H9 (cell line): ENCODE results near the gene ZNF609. TPM values are rescaled to one million over a fixed set of nuclear protein-coding genes. Genes with fewer than 3 reads are reported as not detected.

Source experiments
- DNase-seq: peaks from one replicate; pipeline ENCODE4 v3.0.0-alpha.2; 2017
- H2AFZ ChIP-seq: one replicate; pipeline ENCODE4 v1.6.1; 2013; ENCODE audit warnings: mild to moderate bottlenecking, low read length, control low read depth, moderate library complexity
- H2AK5ac ChIP-seq: 2 replicates; pipeline ENCODE4 v1.6.1; 2013; ENCODE audit warnings: low read length, control low read depth, mixed read lengths; ENCODE audit not compliant: insufficient read length
- H2BK120ac ChIP-seq: one replicate; pipeline ENCODE4 v1.6.1; 2013; ENCODE audit warnings: low read depth, mild to moderate bottlenecking, low read length, control low read depth, inconsistent platforms; ENCODE audit not compliant: poor library complexity, severe bottlenecking
- H2BK12ac ChIP-seq: 2 replicates; pipeline ENCODE4 v1.6.1; 2013; ENCODE audit warnings: low read length, control low read depth, mixed read lengths, low read depth; ENCODE audit not compliant: insufficient read length
- H2BK15ac ChIP-seq: 2 replicates; pipeline ENCODE4 v1.6.1; 2013; ENCODE audit warnings: low read depth, low read length, control low read depth
- H2BK20ac ChIP-seq: one replicate; pipeline ENCODE4 v1.6.1; 2013; ENCODE audit warnings: low read depth, mild to moderate bottlenecking, low read length, control low read depth, inconsistent platforms; ENCODE audit not compliant: poor library complexity, severe bottlenecking
- H2BK5ac ChIP-seq: 2 replicates; pipeline ENCODE4 v1.6.1; 2013; ENCODE audit warnings: low read length, control low read depth, mixed read lengths; ENCODE audit not compliant: insufficient read length
- H3K14ac ChIP-seq: 2 replicates; pipeline ENCODE4 v1.6.1; 2013; ENCODE audit warnings: low read length, control low read depth; ENCODE audit not compliant: insufficient read depth
- H3K18ac ChIP-seq: 2 replicates; pipeline ENCODE4 v1.6.1; 2013; ENCODE audit warnings: low read depth, mild to moderate bottlenecking, mixed read lengths, low read length, control low read depth; ENCODE audit not compliant: insufficient read length
- H3K23ac ChIP-seq: 2 replicates; pipeline ENCODE4 v1.6.1; 2013; ENCODE audit warnings: low read length, control low read depth, mixed read lengths, low read depth; ENCODE audit not compliant: insufficient read length
- H3K23me2 ChIP-seq: 2 replicates; pipeline ENCODE4 v1.6.1; 2013; ENCODE audit warnings: low read depth, mild to moderate bottlenecking, mixed read lengths, low read length, control low read depth; ENCODE audit not compliant: insufficient read length, poor library complexity, severe bottlenecking
- H3K27ac ChIP-seq: 2 replicates; pipeline ENCODE4 v1.5.1; 2013; ENCODE audit warnings: low read length, control low read depth, mixed read lengths, low read depth; ENCODE audit not compliant: insufficient read length
- H3K27me3 ChIP-seq: 2 replicates; pipeline ENCODE4 v1.6.1; 2013; ENCODE audit warnings: low read length, control low read depth, inconsistent platforms; ENCODE audit not compliant: insufficient read depth
- H3K4ac ChIP-seq: 2 replicates; pipeline ENCODE4 v1.6.1; 2013; ENCODE audit warnings: low read depth, mild to moderate bottlenecking, control low read depth, inconsistent platforms, low read length, moderate library complexity
- H3K4me1 ChIP-seq: 2 replicates; pipeline ENCODE4 v1.6.1; 2013; ENCODE audit warnings: low read length, control low read depth, inconsistent platforms; ENCODE audit not compliant: insufficient read depth
- H3K4me2 ChIP-seq: 2 replicates; pipeline ENCODE4 v1.6.1; 2013; ENCODE audit warnings: low read length, control low read depth, mixed read lengths; ENCODE audit not compliant: insufficient read length, insufficient read depth
- H3K56ac ChIP-seq: 2 replicates; pipeline ENCODE4 v1.6.1; 2013; ENCODE audit warnings: low read depth, mild to moderate bottlenecking, mixed read lengths, low read length, control low read depth; ENCODE audit not compliant: insufficient read length
- H3K79me1 ChIP-seq: 2 replicates; pipeline ENCODE4 v1.6.1; 2013; ENCODE audit warnings: low read depth, mild to moderate bottlenecking, moderate library complexity, low read length, control low read depth, inconsistent platforms; ENCODE audit not compliant: insufficient read depth, poor library complexity, severe bottlenecking
- H3K79me2 ChIP-seq: 2 replicates; pipeline ENCODE4 v1.6.1; 2013; ENCODE audit warnings: low read length, control low read depth, inconsistent platforms; ENCODE audit not compliant: insufficient read depth
- H3K9ac ChIP-seq: 2 replicates; pipeline ENCODE4 v1.6.1; 2013; ENCODE audit warnings: low read length, control low read depth, mixed read lengths; ENCODE audit not compliant: insufficient read length; ENCODE audit errors: extremely low read depth
- H3K9me3 ChIP-seq: one replicate; pipeline ENCODE4 v1.6.1; 2013; ENCODE audit warnings: low read depth, low read length, inconsistent platforms; ENCODE audit not compliant: control insufficient read depth
- H3T11ph ChIP-seq: one replicate; pipeline ENCODE4 v1.6.1; 2013; ENCODE audit warnings: mild to moderate bottlenecking, low read length, control low read depth, inconsistent platforms
- H4K20me1 ChIP-seq: one replicate; pipeline ENCODE4 v1.6.1; 2013; ENCODE audit not compliant: control insufficient read depth, insufficient read length, insufficient read depth
- H4K5ac ChIP-seq: 2 replicates; pipeline ENCODE4 v1.6.1; 2013; ENCODE audit warnings: low read depth, mild to moderate bottlenecking, mixed read lengths, low read length, control low read depth; ENCODE audit not compliant: insufficient read length
- H4K8ac ChIP-seq: replicated peaks from 2 replicates; pipeline ENCODE4 v1.6.1; 2013; ENCODE audit warnings: low read length, control low read depth, mixed read lengths, low read depth; ENCODE audit not compliant: insufficient read length
- H4K91ac ChIP-seq: 2 replicates; pipeline ENCODE4 v1.6.1; 2013; ENCODE audit warnings: low read depth, mild to moderate bottlenecking, moderate library complexity, mixed read lengths, low read length, control low read depth; ENCODE audit not compliant: insufficient read length
- H3K27ac Mint-ChIP-seq, 3 experiments: 2 replicates in 2 of 3; 3 replicates in 1 of 3; pipeline ENCODE4 v1.8.0; 2020 to 2021; ENCODE audit warnings: mixed read lengths in 3 of 3, mild to moderate bottlenecking in 1 of 3, moderate library complexity in 1 of 3
- H3K27me3 Mint-ChIP-seq: 2 replicates; pipeline ENCODE4 v1.8.0; 2021; ENCODE audit warnings: low read depth, mild to moderate bottlenecking, moderate library complexity, mixed read lengths
- H3K36me3 Mint-ChIP-seq, 3 experiments: 2 replicates in 2 of 3; 3 replicates in 1 of 3; pipeline ENCODE4 v1.8.0; 2020 to 2021; ENCODE audit warnings: low read depth in 3 of 3, mixed read lengths in 3 of 3; ENCODE audit not compliant: insufficient read depth in 1 of 3
- H3K4me1 Mint-ChIP-seq, 2 experiments: 2 replicates each; pipeline ENCODE4 v1.8.0; 2020; ENCODE audit warnings: mixed read lengths in 2 of 2
- H3K4me3 Mint-ChIP-seq, 2 experiments: 2 replicates in 1 of 2; 3 replicates in 1 of 2; pipeline ENCODE4 v1.8.0; 2020 to 2021; ENCODE audit warnings: mild to moderate bottlenecking in 2 of 2, mixed read lengths in 2 of 2, moderate library complexity in 1 of 2
- H3K9me3 Mint-ChIP-seq, 2 experiments: 2 replicates in 1 of 2; 3 replicates in 1 of 2; pipeline ENCODE4 v1.8.0; 2020; ENCODE audit warnings: mild to moderate bottlenecking in 2 of 2, mixed read lengths in 2 of 2, moderate library complexity in 1 of 2
- WGBS: extraction: QIAGEN DNeasy Blood & Tissue Kit; methylation state at CpG from one replicate; pipeline ENCODE4 v1.1.7; 2013; ENCODE audit warnings: missing lambda C conversion rate, low lambda C conversion rate, mixed read lengths; ENCODE audit not compliant: insufficient read length; ENCODE audit errors: extremely low coverage; 5-methylcytosine and 5-hydroxymethylcytosine counted together
- total RNA-seq: library from RNA; stranded (reverse); gene quantifications from 2 replicates; pipeline ENCODE4 v1.2.1, GENCODE V29; 2021
- TF ChIP-seq, protein P1 (sequence below): fragments of 200-600 bp; sonication (generic); conservative IDR thresholded peaks from 3 replicates; pipeline ENCODE4 v1.8.0; 2021; ENCODE audit warnings: antibody characterized with exemption, mild to moderate bottlenecking

Gene ZNF609
- total RNA-seq, 1 experiment from 2014 or later: 45.3 TPM

DNA sequence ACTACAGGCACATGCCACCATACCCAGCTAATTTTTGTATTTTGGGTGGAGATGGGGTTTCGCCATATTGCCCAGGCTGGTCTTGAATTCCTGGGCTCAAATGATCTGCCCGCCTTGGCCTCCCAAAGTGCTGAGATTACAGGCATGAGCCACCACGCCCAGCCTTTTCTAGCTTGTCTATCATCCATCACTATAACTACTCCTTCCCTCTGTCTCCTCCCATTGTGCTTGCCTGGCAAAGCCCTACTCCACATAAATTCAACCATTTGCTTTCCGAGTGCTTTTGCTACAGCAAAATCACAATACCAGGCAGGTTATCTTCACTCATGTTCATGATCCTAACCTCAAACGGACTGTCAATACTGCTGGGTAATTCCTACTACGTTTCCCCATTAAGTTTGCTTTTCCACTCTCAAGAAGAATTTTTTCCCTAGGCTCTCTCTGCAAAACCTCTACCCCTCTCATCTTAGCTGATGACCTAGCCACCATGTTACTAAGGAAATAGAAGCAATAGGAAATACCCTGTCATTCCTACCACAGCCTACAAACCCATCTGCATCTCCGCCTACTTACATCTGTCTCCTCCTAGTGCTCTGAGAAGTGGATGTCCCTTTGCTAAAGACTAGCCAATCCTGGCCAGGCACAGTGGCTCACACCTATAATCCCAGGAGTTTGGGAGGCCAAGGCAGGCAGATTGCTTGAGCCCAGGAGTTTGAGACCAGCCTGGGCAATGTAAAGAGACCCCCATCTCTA, 250.5 kb downstream of the ZNF609 start:
- H2BK15ac ChIP-seq: no peak overlapping the region
- no peak overlapping the region for H4K91ac ChIP-seq
- H2AK5ac ChIP-seq: no peak overlapping the region
- Mint-ChIP-seq H3K4me3 (no peak overlapping the region), H3K36me3 (peaks cover 39 to 85% (median 40%) of the 10 kb centered on the region in 3 experiments), H3K27me3 (no peaks in the 10 kb centered on the region), H3K9me3 (no peaks in the 10 kb centered on the region), H3K27ac (peak overlapping the region in 1 of 3 experiments; percentile 32; a peak in 3 of 7 replicates), H3K4me1 (no peaks in the 10 kb centered on the region)
- no peaks in the 10 kb centered on the region for H3K9me3 ChIP-seq
- no peaks in the 10 kb centered on the region for H3K23me2 ChIP-seq
- no peaks in the 10 kb centered on the region for H3K79me2 ChIP-seq
- H2AFZ ChIP-seq: no peak overlapping the region
- no peak overlapping the region for H3T11ph ChIP-seq
- no peak overlapping the region for H2BK12ac ChIP-seq
- no peak overlapping the region for H3K14ac ChIP-seq
- H4K20me1 ChIP-seq: no peaks in the 10 kb centered on the region
- H3K4me2 ChIP-seq: no peak overlapping the region
- H2BK20ac ChIP-seq: no peak overlapping the region
- no peak overlapping the region for H3K27ac ChIP-seq
- no peaks in the 10 kb centered on the region for H3K79me1 ChIP-seq
- H3K27me3 ChIP-seq: no peaks in the 10 kb centered on the region
- no peak overlapping the region for H3K9ac ChIP-seq
- TF ChIP-seq, protein P1, sequence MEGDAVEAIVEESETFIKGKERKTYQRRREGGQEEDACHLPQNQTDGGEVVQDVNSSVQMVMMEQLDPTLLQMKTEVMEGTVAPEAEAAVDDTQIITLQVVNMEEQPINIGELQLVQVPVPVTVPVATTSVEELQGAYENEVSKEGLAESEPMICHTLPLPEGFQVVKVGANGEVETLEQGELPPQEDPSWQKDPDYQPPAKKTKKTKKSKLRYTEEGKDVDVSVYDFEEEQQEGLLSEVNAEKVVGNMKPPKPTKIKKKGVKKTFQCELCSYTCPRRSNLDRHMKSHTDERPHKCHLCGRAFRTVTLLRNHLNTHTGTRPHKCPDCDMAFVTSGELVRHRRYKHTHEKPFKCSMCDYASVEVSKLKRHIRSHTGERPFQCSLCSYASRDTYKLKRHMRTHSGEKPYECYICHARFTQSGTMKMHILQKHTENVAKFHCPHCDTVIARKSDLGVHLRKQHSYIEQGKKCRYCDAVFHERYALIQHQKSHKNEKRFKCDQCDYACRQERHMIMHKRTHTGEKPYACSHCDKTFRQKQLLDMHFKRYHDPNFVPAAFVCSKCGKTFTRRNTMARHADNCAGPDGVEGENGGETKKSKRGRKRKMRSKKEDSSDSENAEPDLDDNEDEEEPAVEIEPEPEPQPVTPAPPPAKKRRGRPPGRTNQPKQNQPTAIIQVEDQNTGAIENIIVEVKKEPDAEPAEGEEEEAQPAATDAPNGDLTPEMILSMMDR: no peak
- H3K4me1 ChIP-seq: no peaks in the 10 kb centered on the region
- H3K4ac ChIP-seq: no peak overlapping the region
- WGBS: no CpG with 5 or more reads among the region's 7 CpGs
- H2BK5ac ChIP-seq: no peak overlapping the region
- H3K23ac ChIP-seq: no peak overlapping the region
- no peak overlapping the region for H3K18ac ChIP-seq
- H4K5ac ChIP-seq: no peak overlapping the region
- H3K56ac ChIP-seq: no peak overlapping the region
- DNase-seq: no peak
- no peak overlapping the region for H4K8ac ChIP-seq
- H2BK120ac ChIP-seq: no peak overlapping the region
